PFSK-1 (cell line): Measurements from ENCODE around the gene BEST2.

ENCODE experiments used
- POLR2AphosphoS5 ChIP-seq: IDR thresholded peaks from 2 replicates; pipeline ENCODE4 v1.6.1; 2012; ENCODE audit warnings: low read depth, mild to moderate bottlenecking, control low read depth, low read length, moderate library complexity
- REST ChIP-seq, 2 experiments: IDR thresholded peaks; 2 replicates each; pipeline versions ENCODE4 v1.6.1 to v1.8.0; 2011 to 2012; ENCODE audit warnings: low read depth in 2 of 2, low read length in 2 of 2, control low read depth in 1 of 2, inconsistent platforms in 1 of 2, mild to moderate bottlenecking in 1 of 2, moderate library complexity in 1 of 2; ENCODE audit not compliant: insufficient read depth in 1 of 2
- SIN3A ChIP-seq: IDR thresholded peaks from 2 replicates; pipeline ENCODE4 v1.6.1; 2012; ENCODE audit warnings: mild to moderate bottlenecking, low read length, moderate library complexity, borderline replicate concordance; ENCODE audit not compliant: insufficient read depth

DNA sequence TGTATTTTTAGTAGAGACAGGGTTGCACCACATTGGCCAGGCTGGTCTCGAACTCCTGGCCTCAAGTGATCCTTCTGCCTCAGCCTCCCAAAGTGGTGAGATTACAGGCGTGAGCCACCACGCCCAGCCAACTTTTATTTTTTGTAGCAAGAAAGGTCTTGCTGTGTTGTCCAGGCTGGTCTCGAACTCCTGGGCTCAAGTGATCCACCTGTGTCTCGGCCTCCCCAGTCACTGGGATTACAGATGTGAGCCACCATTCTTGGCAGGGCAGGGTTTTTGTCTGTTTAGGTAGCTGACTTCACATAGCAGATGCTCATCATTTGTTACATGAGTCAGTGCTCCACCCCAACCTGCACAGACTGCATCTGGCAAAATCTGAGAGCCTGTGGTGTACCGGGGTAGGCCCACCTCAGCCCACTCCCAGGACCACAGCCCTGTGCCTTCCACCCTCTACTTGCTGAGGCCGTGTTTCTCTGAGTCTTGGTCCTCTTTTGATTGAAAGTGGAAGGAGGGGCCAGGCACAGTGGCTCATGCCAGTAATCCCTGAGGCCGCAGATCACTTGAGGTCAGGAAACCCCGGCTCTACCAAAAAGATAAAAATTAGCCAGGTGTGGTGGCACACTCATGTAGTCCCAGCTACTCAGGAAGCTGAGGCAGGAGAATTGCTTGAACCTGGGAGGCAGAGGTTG is 23.7 kb upstream of the BEST2 start:
- no peak for TF ChIP-seq POLR2AphosphoS5
- TF ChIP-seq REST (IDR thresholded peaks at IDR 0.05; ENCODE audit: insufficient read depth in 1 of 2, low read depth in 2 of 2, low read length in 2 of 2): no peak
- TF ChIP-seq SIN3A: no peak
